ENCODE measurements around the gene PLCL1. TPM values are rescaled to one million over a fixed set of nuclear protein-coding genes. Genes with fewer than 3 reads are reported as not detected.

The PLCL1 gene
- total and polyA plus RNA-seq, 7 donors, result 4.3 to 25.4 (median 12.6) TPM

DNA sequence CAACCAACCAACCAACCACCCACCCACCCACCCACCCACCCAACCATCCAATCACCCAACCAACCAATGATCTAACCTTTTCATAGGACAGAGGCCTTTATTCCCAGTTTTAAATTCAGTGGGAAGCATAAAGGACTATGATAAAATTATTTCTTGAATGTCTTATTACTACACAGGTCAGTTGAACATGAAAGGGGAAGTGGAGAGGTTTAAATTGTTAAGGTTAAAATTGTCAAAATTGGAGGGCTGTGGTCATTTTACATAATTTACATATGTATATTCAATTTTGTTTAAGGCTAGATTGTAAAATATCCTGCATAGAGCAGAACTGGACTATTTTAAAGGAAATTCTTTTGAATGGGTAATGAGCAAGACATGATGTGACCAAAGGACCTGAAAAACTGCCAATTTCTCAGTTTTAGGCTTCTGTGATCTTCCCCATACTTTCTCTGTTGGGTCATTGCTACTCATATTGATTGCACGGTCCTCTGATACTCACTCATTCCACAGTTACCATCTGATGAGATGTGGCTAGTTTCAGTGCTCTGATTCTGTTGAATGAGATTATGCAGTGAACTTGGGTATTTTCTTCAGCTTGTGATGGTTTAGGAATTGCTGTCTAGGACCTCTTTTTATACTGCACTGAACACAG, 127.4 kb downstream of the PLCL1 start:
- Histone ChIP-seq H3K27ac (no peak overlapping the region), H3K36me3 (ENCODE audit: insufficient read depth in 1 of 2, low read depth in 1 of 2) (no peaks in the 10 kb centered on the region), H3K27me3 (ENCODE audit: insufficient read depth in 3 of 3, low read length in 2 of 3) (no peaks in the 10 kb centered on the region), H3K4me3 (no peak overlapping the region), H3K9me3 (no peaks in the 10 kb centered on the region), H3K4me1 (peaks cover 25% of the 10 kb centered on the region)
- intact Hi-C loops (cut with DNase I), result no loop called here
- TF ChIP-seq, protein P1, sequence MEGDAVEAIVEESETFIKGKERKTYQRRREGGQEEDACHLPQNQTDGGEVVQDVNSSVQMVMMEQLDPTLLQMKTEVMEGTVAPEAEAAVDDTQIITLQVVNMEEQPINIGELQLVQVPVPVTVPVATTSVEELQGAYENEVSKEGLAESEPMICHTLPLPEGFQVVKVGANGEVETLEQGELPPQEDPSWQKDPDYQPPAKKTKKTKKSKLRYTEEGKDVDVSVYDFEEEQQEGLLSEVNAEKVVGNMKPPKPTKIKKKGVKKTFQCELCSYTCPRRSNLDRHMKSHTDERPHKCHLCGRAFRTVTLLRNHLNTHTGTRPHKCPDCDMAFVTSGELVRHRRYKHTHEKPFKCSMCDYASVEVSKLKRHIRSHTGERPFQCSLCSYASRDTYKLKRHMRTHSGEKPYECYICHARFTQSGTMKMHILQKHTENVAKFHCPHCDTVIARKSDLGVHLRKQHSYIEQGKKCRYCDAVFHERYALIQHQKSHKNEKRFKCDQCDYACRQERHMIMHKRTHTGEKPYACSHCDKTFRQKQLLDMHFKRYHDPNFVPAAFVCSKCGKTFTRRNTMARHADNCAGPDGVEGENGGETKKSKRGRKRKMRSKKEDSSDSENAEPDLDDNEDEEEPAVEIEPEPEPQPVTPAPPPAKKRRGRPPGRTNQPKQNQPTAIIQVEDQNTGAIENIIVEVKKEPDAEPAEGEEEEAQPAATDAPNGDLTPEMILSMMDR (IDR thresholded peaks at IDR 0.05), result no peak
- WGBS, 3 donors, result 41 to 63% (median 48%) methylated on average over 1 of the region's 1 CpG
- no peak for DNase-seq
- ATAC-seq, result no peak

DNA sequence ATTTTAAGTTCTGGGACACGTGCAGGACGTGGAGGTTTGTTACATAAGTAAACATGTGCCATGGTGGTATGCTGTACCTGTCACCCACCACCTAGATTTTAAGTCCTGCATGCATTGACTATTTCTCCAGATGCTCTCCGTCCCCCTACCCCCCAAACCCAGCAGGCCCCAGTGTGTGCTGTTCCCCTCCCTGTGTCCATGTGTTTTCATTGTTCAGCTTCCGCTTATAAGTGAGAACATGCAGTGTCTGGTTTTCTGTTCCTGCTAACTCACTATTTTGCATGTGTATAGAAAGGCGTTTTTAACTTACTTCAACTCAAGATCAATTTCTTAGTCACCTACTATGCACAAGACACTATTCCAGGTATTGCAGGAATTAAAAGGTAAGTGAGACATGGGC, 128.0 kb downstream of the PLCL1 start:
- Histone ChIP-seq H3K9me3 (no peaks in the 10 kb centered on the region), H3K4me1 (peaks cover 21% of the 10 kb centered on the region), H3K27ac (no peak overlapping the region), H3K27me3 (ENCODE audit: insufficient read depth in 3 of 3, low read length in 2 of 3) (no peaks in the 10 kb centered on the region), H3K36me3 (ENCODE audit: insufficient read depth in 1 of 2, low read depth in 1 of 2) (no peaks in the 10 kb centered on the region), H3K4me3 (no peak overlapping the region)
- ATAC-seq (no peak), DNase-seq (no peak)
- TF ChIP-seq, protein P1 (IDR thresholded peaks at IDR 0.05), result no peak
- intact Hi-C loops (cut with DNase I), result no loop called here
- 95 to 99% (median 98%) methylated on average over 5 of the region's 5 CpGs for WGBS, 3 donors

GRCh38 chr2:197934261-197934933, 130.0 kb downstream of the PLCL1 start:
- WGBS, 3 donors, result 73 to 86% (median 78%) methylated on average over 4 of the region's 4 CpGs
- TF ChIP-seq, protein P1 (IDR thresholded peaks at IDR 0.05), result no peak

DNA sequence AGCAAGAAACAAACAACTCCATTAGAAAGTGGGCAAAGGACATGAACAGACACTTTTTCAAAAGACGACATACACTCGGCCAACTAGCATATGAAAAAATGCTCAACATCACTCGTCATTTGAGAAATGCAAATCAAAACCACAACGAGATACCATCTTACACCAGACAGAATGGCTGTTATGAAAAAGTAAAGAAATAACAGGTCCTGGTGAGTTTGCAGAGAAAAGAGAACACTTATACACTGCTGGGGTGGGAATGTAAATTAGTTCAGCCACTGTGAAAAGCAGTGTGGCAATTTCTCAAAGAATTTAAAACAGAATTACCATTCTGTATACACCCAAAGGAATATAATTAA, 130.5 kb downstream of the PLCL1 start:
- Histone ChIP-seq H3K9me3 (no peaks in the 10 kb centered on the region), H3K4me3 (no peak overlapping the region), H3K27ac (no peak overlapping the region), H3K27me3 (ENCODE audit: insufficient read depth in 3 of 3, low read length in 2 of 3) (no peaks in the 10 kb centered on the region), H3K4me1 (peaks cover under 1% of the 10 kb centered on the region), H3K36me3 (ENCODE audit: insufficient read depth in 1 of 2, low read depth in 1 of 2) (no peaks in the 10 kb centered on the region)
- TF ChIP-seq, protein P1 (IDR thresholded peaks at IDR 0.05), result no peak
- ATAC-seq, result no peak
- 83 to 87% (median 85%) methylated on average over 4 of the region's 4 CpGs for WGBS, 3 donors
- intact Hi-C loops (cut with DNase I), result no loop called here
- DNase-seq, result no peak

More at GRCh38 chr2:197934261-197934933, 130.0 kb downstream of the PLCL1 start:
- Histone ChIP-seq H3K27ac (no peak overlapping the region), H3K4me3 (no peak overlapping the region), H3K9me3 (no peaks in the 10 kb centered on the region), H3K27me3 (ENCODE audit: insufficient read depth in 3 of 3, low read length in 2 of 3) (no peaks in the 10 kb centered on the region), H3K4me1 (peaks cover 5% of the 10 kb centered on the region), H3K36me3 (ENCODE audit: insufficient read depth in 1 of 2, low read depth in 1 of 2) (no peaks in the 10 kb centered on the region)
- DNase-seq, result no peak
- intact Hi-C loops (cut with DNase I), result no loop called here
- no peak for ATAC-seq
